Transverse colon (tissue), 4 donors: ENCODE results near the gene TMEFF1. TPM values are rescaled to one million over a fixed set of nuclear protein-coding genes. Genes with fewer than 3 reads are reported as not detected.

ENCODE experiments used
- DNase-seq: peaks from one replicate; pipeline ENCODE4 v3.0.0-alpha.2; 2019
- H3K27ac ChIP-seq, 4 donors: fragments of 200-600 bp; sonication (generic); 2 replicates each; pipeline ENCODE4 v1.5.1; 2016 to 2018; ENCODE audit warnings: inconsistent platforms in 4 of 4
- H3K27me3 ChIP-seq: fragments of 200-600 bp; sonication (generic); 2 replicates; pipeline ENCODE4 v1.5.1; 2017; ENCODE audit warnings: inconsistent platforms
- H3K36me3 ChIP-seq, 4 donors: fragments of 200-600 bp; sonication (generic); 2 replicates each; pipeline ENCODE4 v1.5.1; 2017 to 2019; ENCODE audit warnings: inconsistent platforms in 4 of 4
- H3K4me1 ChIP-seq, 4 donors: fragments of 200-600 bp; sonication (generic); 2 replicates each; pipeline ENCODE4 v1.5.1; 2017 to 2020; ENCODE audit warnings: inconsistent platforms in 4 of 4
- H3K4me3 ChIP-seq, 4 donors: fragments of 200-600 bp; sonication (generic); 1 replicate in 1 of 4; 2 replicates in 3 of 4; pipeline versions ENCODE4 v1.5.1 to v1.6.1; 2017 to 2019; ENCODE audit warnings: inconsistent platforms in 4 of 4
- H3K9me3 ChIP-seq, 2 donors: fragments of 200-600 bp; sonication (generic); 2 replicates each; pipeline ENCODE4 v1.5.1; 2017 to 2019; ENCODE audit warnings: inconsistent platforms in 2 of 2
- CTCF ChIP-seq, 5 experiments: fragments of 200-600 bp in 3 of 5; fragments of 450-650 bp in 2 of 5; sonication (generic) in 3 of 5; IDR thresholded peaks; 1 replicate in 2 of 5; 2 replicates in 3 of 5; pipeline ENCODE4 v1.5.1; 2016 to 2017; ENCODE audit warnings: antibody characterized with exemption in 5 of 5, inconsistent platforms in 3 of 5, mild to moderate bottlenecking in 2 of 5, moderate library complexity in 1 of 5
- EP300 ChIP-seq: sonication (generic); formaldehyde crosslinking; IDR thresholded peaks from one replicate; pipeline ENCODE4 v1.6.1; 2017; ENCODE audit warnings: antibody characterized with exemption, low read depth
- POLR2A ChIP-seq: fragments of 450-650 bp; IDR thresholded peaks from one replicate; pipeline ENCODE4 v1.6.1; 2016; ENCODE audit warnings: antibody characterized with exemption, mild to moderate bottlenecking, moderate library complexity
- POLR2AphosphoS5 ChIP-seq, 3 donors: sonication (generic); formaldehyde crosslinking; IDR thresholded peaks; one replicate each; pipeline ENCODE4 v1.6.1; 2016; ENCODE audit warnings: antibody characterized with exemption in 3 of 3
- WGBS, 2 donors: methylation state at CpG; one replicate each; pipeline ENCODE4 v1.1.5; 2018; ENCODE audit warnings: low coverage in 1 of 2; 5-methylcytosine and 5-hydroxymethylcytosine counted together
- in situ Hi-C, 4 donors: fragments of 200-750 bp; cut with MboI; loops; one replicate each; pipeline versions ENCODE4 v1.15.0 to v1.15.1; 2017; ENCODE audit warnings: low sequenced_read_pairs in 3 of 4, low pct_ligation_motif_present in 1 of 4, low pct_unique_long_range_greater_than_20kb in 1 of 4
- intact Hi-C: fragments of 100-400 bp; cut with DNase I; formaldehyde crosslinking; loops from one replicate; pipeline ENCODE4 v1.15.1; 2023; ENCODE audit warnings: low total_unique reads
- total RNA-seq, 4 donors: library from RNA; depleted of rRNA; stranded (reverse); fragments of >200 nt; gene quantifications; one replicate each; pipeline ENCODE4 v1.1.0, GENCODE V29; 2016

TMEFF1 gene
- total RNA-seq, 4 donors from 2014 or later, result not detected

- intact Hi-C loops, result no loop called here
- WGBS, 2 donors, result 13 to 14% methylated on average over 8 to 28 of the region's 65 CpGs
- Histone ChIP-seq H3K9me3 (no peaks in the 10 kb centered on the region), H3K27ac (peak overlapping the region; percentile 88 to 93 (median 92)), H3K36me3 (no peaks in the 10 kb centered on the region), H3K4me1 (peaks cover 4 to 26% (median 20%) of the 10 kb centered on the region in 4 donors), H3K27me3 (no peaks in the 10 kb centered on the region), H3K4me3 (peak overlapping the region; percentile 90 to 94 (median 92))
- peak; percentile 57 for DNase-seq
- no peak for TF ChIP-seq CTCF (IDR thresholded peaks at IDR 0.05)
- TF ChIP-seq POLR2AphosphoS5 (IDR thresholded peaks at IDR 0.05), result no peak
- no peak for TF ChIP-seq EP300
- TF ChIP-seq POLR2A, result no peak
- in situ Hi-C loops, result no loop called here
Observed at GRCh38 chr9:100427366-100428263, 45.3 kb upstream of the TMEFF1 start.

GRCh38 chr9:100428871-100429654 is 43.9 kb upstream of the TMEFF1 start:
- Histone ChIP-seq H3K9me3 (no peaks in the 10 kb centered on the region), H3K4me3 (no peak overlapping the region), H3K4me1 (peaks cover 4 to 26% (median 20%) of the 10 kb centered on the region in 4 donors), H3K27me3 (no peaks in the 10 kb centered on the region), H3K27ac (peak overlapping the region; percentile 88 to 93 (median 92)), H3K36me3 (no peaks in the 10 kb centered on the region)
- 62 to 77% methylated on average over 9 of the region's 9 CpGs for WGBS, 2 donors
- TF ChIP-seq POLR2AphosphoS5 (IDR thresholded peaks at IDR 0.05), result peak; percentile 48 to 82 (median 60)
- no peak for TF ChIP-seq POLR2A
- no peak for TF ChIP-seq EP300
- TF ChIP-seq CTCF (IDR thresholded peaks at IDR 0.05), result no peak
- intact Hi-C loops (no loop called here), in situ Hi-C loops (no loop called here)
- DNase-seq, result no peak

GRCh38 chr9:100430286-100430940 is 42.5 kb upstream of the TMEFF1 start:
- Histone ChIP-seq H3K4me3 (no peak overlapping the region), H3K36me3 (no peaks in the 10 kb centered on the region), H3K27ac (no peak overlapping the region), H3K9me3 (no peaks in the 10 kb centered on the region), H3K4me1 (peaks cover 4 to 26% (median 20%) of the 10 kb centered on the region in 4 donors), H3K27me3 (no peaks in the 10 kb centered on the region)
- TF ChIP-seq POLR2A, result no peak
- no peak for TF ChIP-seq POLR2AphosphoS5 (IDR thresholded peaks at IDR 0.05)
- no peak for TF ChIP-seq EP300
- no peak for TF ChIP-seq CTCF (IDR thresholded peaks at IDR 0.05)
- in situ Hi-C loops, result no loop called here
- intact Hi-C loops, result loop anchor here (10.0 kb wide), 1 partner anchor 76 kb away; the partner anchor contains the start of gene TEX10
- 91 to 97% methylated on average over 4 to 5 of the region's 5 CpGs for WGBS, 2 donors
- no peak for DNase-seq

- WGBS, 2 donors, result 89 to 95% methylated on average over 5 of the region's 5 CpGs
- intact Hi-C loops (loop anchor here (10.0 kb wide), 1 partner anchor 77 kb away; the partner anchor contains the start of gene TEX10), in situ Hi-C loops (no loop called here)
- no peak overlapping the region for H3K4me3 ChIP-seq
- H3K4me1 ChIP-seq, result peaks cover 4 to 20% (median 9%) of the 10 kb centered on the region in 4 donors
- TF ChIP-seq POLR2AphosphoS5 (IDR thresholded peaks at IDR 0.05), result no peak
- no peak for TF ChIP-seq EP300
- TF ChIP-seq POLR2A, result no peak
- no peak for TF ChIP-seq CTCF (IDR thresholded peaks at IDR 0.05)
- H3K36me3 ChIP-seq, result no peaks in the 10 kb centered on the region
- H3K9me3 ChIP-seq, result no peaks in the 10 kb centered on the region
- H3K27me3 ChIP-seq, result no peaks in the 10 kb centered on the region
- DNase-seq, result no peak
- H3K27ac ChIP-seq, result no peak overlapping the region
Observed at GRCh38 chr9:100431886-100432285, 41.1 kb upstream of the TMEFF1 start.
